Activated CD4-positive, alpha-beta T cell treated with anti-CD3 and anti-CD28 coated beads, Interleukin-2, amount 10 ng/mL, durations not matched to agents 24 days and 14 days (primary cell): Measurements from ENCODE around the gene NOL3. TPM values are rescaled to one million over a fixed set of nuclear protein-coding genes. Genes with fewer than 3 reads are reported as not detected.

Experiments used
- DNase-seq: peaks from one replicate; pipeline ENCODE4 v3.0.0; 2022
- H3K27ac Mint-ChIP-seq: one replicate; pipeline ENCODE4 v1.8.0; 2022; ENCODE audit warnings: mild to moderate bottlenecking, mixed read lengths
- H3K27me3 Mint-ChIP-seq: one replicate; pipeline ENCODE4 v1.8.0; 2022; ENCODE audit warnings: mixed read lengths
- H3K36me3 Mint-ChIP-seq: one replicate; pipeline ENCODE4 v1.8.0; 2022; ENCODE audit warnings: low read depth, mild to moderate bottlenecking, mixed read lengths
- H3K4me1 Mint-ChIP-seq: one replicate; pipeline ENCODE4 v1.8.0; 2021; ENCODE audit warnings: mixed read lengths
- H3K4me3 Mint-ChIP-seq: one replicate; pipeline ENCODE4 v1.8.0; 2022; ENCODE audit warnings: mild to moderate bottlenecking, moderate library complexity, mixed read lengths
- H3K9me3 Mint-ChIP-seq: one replicate; pipeline ENCODE4 v1.8.0; 2021; ENCODE audit warnings: mixed read lengths
- intact Hi-C: fragments of 100-400 bp; cut with micrococcal nuclease; formaldehyde crosslinking; loops from one replicate; pipeline ENCODE4 v1.15.1; 2023
- total RNA-seq: library from RNA; stranded (reverse); gene quantifications from 2 replicates; pipeline ENCODE4 v1.2.3, GENCODE V29; 2022

The NOL3 gene
- total RNA-seq, 1 donor from 2014 or later, result 36.7 TPM

DNA sequence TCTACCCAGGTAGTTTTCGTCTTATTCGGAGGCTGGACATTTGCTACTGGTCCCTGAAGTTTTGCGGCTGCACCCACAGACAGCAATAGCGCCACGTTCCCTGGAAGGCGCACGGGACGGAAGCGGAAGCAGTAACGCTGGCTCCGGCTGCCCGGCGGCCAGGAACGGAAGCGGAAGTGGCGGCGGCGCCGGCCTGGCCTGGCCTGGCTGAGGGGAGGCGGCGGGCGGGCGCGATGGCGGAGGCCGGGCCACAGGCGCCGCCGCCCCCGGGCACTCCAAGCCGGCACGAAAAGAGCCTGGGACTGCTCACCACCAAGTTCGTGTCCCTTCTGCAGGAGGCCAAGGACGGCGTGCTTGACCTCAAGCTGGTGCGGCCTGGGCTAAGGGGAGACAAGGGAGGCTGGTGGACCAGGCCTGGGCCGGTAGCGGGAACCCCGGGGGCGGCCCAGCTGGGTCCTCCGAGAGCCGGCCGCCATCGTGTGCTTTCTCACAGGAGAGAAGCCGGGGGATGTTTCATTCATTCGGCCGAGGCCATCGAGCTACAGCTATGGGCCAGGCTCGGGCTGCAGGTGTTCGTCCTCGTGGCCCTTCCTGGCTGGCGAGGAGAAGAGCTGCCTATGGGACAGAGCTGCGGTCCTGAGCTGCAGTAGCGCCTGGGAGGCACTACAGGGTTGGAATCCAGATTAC is 21.8 kb downstream of the NOL3 start, which contains the start of gene E2F4:
E2F4 (plus strand) TSS at position 161 of the 687 bp plus-strand sequence; CDS start at position 234, 73 bp downstream.
- Mint-ChIP-seq H3K4me1 (peaks cover 31% of the 10 kb centered on the region), H3K4me3 (peak within 1 kb of the TSS; percentile 93), H3K9me3 (no peaks in the 10 kb centered on the region), H3K27me3 (no peaks in the 10 kb centered on the region), H3K27ac (peak within 1 kb of the TSS; percentile 88), H3K36me3 (peaks cover 47% of the 10 kb centered on the region)
- intact Hi-C loops, result loop anchor here (1.0 kb wide), 2 partner anchors 9 to 34 kb away; partner anchors contain the start of gene MATCAP1
- DNase-seq, result peak; percentile 97

DNA sequence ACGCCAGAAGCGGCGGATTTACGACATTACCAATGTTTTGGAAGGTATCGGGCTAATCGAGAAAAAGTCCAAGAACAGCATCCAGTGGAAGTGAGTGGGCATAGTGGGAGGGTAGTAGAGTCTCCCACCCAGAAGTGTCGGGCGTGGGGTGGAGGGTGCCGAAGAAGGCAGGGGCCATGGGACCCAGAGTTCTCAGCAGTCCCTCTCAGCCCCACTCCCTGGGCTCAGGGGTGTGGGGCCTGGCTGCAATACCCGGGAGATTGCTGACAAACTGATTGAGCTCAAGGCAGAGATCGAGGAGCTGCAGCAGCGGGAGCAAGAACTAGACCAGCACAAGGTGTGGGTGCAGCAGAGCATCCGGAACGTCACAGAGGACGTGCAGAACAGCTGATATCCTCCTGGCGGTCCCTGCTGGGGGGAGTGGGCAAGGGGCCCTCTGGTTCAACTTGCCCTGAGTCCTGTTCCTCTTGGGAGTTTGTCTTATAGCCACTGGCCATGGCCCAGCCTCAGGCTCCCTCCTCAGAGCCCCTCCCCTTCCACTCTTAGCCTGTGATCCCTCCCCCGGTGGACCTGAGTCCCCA is 22.5 kb downstream of the NOL3 start:
- no peaks in the 10 kb centered on the region for H3K27me3 Mint-ChIP-seq
- no peaks in the 10 kb centered on the region for H3K9me3 Mint-ChIP-seq
- H3K4me3 Mint-ChIP-seq, result peak overlapping the region; percentile 93
- DNase-seq, result no peak
- H3K27ac Mint-ChIP-seq, result peak overlapping the region; percentile 88
- peaks cover 34% of the 10 kb centered on the region for H3K4me1 Mint-ChIP-seq
- peaks cover 51% of the 10 kb centered on the region for H3K36me3 Mint-ChIP-seq
- intact Hi-C loops, result loop anchor here (1.0 kb wide), 2 partner anchors 10 to 33 kb away; partner anchors contain the start of gene MATCAP1

DNA sequence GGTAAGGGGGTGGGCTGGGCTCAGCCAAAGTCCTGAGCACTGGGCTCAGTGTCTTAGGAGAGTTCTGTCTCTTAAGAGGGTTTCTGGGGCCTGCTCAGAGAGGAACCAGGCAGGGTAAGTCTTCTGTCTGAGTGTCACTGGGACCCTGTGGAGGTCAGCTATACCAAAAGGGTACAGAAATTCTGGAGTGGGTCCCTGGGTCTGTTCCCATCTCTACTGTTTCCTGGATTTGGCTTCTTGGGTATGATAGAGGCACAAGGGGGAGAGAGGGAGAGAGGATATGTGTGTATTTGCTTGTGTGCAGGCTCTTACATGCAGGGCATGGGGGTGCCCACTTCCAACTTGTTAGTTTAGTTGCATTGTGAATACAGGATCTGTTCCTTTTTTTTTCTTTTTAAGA is 23.2 kb downstream of the NOL3 start:
- H3K27me3 Mint-ChIP-seq, result no peaks in the 10 kb centered on the region
- peaks cover 58% of the 10 kb centered on the region for H3K36me3 Mint-ChIP-seq
- peaks cover 34% of the 10 kb centered on the region for H3K4me1 Mint-ChIP-seq
- no peaks in the 10 kb centered on the region for H3K9me3 Mint-ChIP-seq
- no peak for DNase-seq
- H3K27ac Mint-ChIP-seq, result peak overlapping the region; percentile 34
- intact Hi-C loops, result no loop called here
- peak overlapping the region; percentile 93 for H3K4me3 Mint-ChIP-seq

DNA sequence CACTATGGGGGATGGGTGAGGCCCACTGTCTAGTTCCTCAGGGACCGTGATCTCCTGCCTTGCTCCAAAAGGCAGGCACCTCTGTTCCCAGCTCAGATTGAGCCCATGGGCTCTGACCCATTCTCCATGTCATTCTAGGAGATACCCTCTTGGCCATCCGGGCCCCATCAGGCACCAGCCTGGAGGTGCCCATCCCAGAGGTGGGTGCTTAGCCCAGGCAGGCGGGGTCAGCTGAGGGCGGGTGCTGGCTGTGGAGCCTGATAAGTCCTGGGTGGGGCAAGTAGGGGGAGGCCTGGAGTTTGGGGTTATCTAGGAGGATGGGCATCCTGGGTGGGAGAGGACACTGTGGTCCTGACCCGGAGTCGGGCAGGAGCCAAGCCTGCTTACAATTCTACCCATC is 23.9 kb downstream of the NOL3 start:
- peaks cover 58% of the 10 kb centered on the region for H3K36me3 Mint-ChIP-seq
- H3K27ac Mint-ChIP-seq, result no peak overlapping the region
- peak overlapping the region; percentile 93 for H3K4me3 Mint-ChIP-seq
- no peak for DNase-seq
- intact Hi-C loops, result no loop called here
- peaks cover 34% of the 10 kb centered on the region for H3K4me1 Mint-ChIP-seq
- H3K9me3 Mint-ChIP-seq, result no peaks in the 10 kb centered on the region
- H3K27me3 Mint-ChIP-seq, result no peaks in the 10 kb centered on the region

DNA sequence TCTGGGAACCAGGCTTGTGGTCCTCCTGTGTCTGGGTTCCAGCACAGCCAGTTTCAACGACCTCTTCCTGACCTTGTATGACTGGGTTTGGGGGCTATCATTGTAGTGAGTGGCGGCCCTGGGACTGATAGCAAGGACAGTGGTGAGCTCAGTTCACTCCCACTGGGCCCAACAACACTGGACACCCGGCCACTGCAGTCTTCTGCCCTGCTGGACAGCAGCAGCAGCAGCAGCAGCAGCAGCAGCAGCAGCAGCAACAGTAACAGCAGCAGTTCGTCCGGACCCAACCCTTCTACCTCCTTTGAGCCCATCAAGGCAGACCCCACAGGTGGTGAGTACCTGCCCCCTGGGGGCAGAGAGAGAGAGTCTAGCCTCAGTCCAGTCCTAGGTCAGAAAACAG is 25.3 kb downstream of the NOL3 start:
- intact Hi-C loops, result no loop called here
- Mint-ChIP-seq H3K4me1 (peaks cover 34% of the 10 kb centered on the region), H3K27me3 (no peaks in the 10 kb centered on the region), H3K36me3 (peaks cover 67% of the 10 kb centered on the region), H3K9me3 (no peaks in the 10 kb centered on the region), H3K27ac (no peak overlapping the region), H3K4me3 (no peak overlapping the region)
- DNase-seq, result no peak

DNA sequence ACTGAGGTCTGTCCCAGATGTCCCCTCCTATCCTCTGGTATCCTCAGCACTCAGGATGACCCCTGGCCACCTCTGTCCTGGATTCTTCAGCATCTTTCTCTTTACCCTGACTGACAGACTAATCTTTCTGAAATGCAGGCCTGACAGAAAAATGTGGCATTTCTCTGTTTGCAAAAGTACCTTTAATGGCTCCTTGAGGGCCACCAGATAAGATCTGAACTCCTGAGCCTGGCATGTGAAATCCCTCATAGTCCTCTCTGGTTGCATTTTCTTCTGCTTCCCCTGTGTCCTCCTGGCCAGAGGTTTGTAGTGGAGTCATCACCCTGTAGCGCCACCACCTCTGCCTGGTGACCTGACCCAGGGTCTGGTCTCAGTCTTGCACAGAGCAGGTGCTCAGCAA is 26.5 kb downstream of the NOL3 start:
- Mint-ChIP-seq H3K27me3 (no peaks in the 10 kb centered on the region), H3K36me3 (peaks cover 68% of the 10 kb centered on the region), H3K4me1 (peaks cover 27% of the 10 kb centered on the region), H3K9me3 (no peaks in the 10 kb centered on the region), H3K27ac (no peak overlapping the region), H3K4me3 (no peak overlapping the region)
- no peak for DNase-seq
- intact Hi-C loops, result no loop called here

DNA sequence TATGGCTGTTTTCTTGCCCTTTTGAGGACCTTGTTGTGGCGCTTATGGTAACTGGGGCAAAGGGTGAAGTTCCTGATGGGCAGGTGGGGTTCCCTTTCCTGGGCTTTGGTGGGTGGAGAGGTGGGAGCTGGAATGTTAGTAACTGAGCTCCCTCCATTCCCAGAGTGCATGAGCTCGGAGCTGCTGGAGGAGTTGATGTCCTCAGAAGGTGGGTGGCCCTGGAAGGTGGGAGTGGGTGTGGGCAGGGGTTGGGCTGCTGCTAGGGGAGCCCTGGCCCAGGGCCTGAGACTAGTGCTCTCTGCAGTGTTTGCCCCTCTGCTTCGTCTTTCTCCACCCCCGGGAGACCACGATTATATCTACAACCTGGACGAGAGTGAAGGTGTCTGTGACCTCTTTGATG is 27.4 kb downstream of the NOL3 start:
- no peaks in the 10 kb centered on the region for H3K9me3 Mint-ChIP-seq
- peaks cover 24% of the 10 kb centered on the region for H3K4me1 Mint-ChIP-seq
- peaks cover 63% of the 10 kb centered on the region for H3K36me3 Mint-ChIP-seq
- intact Hi-C loops, result no loop called here
- H3K27ac Mint-ChIP-seq, result no peak overlapping the region
- no peak for DNase-seq
- H3K4me3 Mint-ChIP-seq, result no peak overlapping the region
- H3K27me3 Mint-ChIP-seq, result no peaks in the 10 kb centered on the region

DNA sequence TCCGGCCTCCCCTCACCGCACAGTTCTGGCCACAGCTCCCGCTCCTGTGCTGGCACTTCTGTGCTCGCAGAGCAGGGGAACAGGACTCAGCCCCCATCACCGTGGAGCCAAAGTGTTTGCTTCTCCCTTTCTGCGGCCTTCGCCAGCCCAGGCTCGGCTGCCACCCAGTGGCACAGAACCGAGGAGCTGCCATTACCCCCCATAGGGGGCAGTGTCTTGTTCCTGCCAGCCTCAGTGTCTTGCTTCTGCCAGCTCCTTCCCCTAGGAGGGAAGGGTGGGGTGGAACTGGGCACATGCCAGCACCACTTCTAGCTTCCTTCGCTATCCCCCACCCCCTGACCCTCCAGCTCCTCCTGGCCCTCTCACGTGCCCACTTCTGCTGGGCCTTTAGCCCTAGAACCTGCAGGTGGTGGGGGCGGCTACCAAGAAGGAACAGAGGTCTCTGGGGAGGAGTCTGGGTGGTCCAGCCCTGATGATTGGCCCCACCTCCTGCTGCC is 27.9 kb downstream of the NOL3 start:
- peaks cover 60% of the 10 kb centered on the region for H3K36me3 Mint-ChIP-seq
- no peaks in the 10 kb centered on the region for H3K9me3 Mint-ChIP-seq
- H3K27me3 Mint-ChIP-seq, result no peaks in the 10 kb centered on the region
- intact Hi-C loops, result no loop called here
- no peak overlapping the region for H3K27ac Mint-ChIP-seq
- H3K4me3 Mint-ChIP-seq, result no peak overlapping the region
- no peak for DNase-seq
- H3K4me1 Mint-ChIP-seq, result peaks cover 20% of the 10 kb centered on the region

DNA sequence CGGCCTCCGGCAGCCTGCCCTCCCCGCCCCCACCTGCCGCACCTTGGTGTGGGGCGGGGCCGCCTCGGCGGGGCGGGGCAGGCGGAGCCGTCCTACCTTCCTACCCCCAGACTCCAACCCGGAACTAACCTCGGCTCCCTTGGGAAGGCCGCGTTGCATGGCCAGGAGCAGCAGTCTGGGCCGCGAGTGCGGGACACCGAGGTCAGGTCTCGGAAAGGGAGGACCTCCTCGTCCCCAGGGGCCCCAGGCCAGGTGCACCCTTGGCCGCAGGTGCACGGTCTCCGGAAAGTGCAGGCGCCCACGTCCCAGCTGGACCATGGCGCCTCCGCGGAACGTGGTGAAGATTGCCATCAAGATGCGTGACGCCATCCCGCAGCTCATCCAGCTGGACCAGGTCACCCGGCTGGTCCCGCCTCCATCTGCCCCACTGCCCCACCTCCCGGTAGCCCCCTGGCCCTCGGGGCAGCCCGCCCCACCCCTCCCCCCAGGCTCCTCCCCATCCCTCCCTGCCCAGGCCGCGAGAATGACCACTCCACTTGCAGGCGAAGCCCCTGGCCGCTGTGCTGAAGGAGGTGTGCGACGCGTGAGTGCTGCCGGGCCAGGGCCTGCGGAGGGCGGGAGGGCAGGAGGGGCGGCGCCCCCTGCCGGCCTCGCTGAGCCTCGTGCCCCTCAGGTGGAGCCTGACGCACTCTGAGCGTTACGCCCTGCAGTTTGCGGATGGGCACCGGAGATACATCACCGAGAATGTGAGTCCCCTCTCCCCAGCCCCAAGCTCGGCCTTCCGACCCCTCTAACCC is 28.9 kb downstream of the NOL3 start, which contains the start of gene ELMO3:
ELMO3 (plus strand) TSS at position 121 of the 797 bp plus-strand sequence; CDS start at position 317, 196 bp downstream.
- Mint-ChIP-seq H3K4me3 (no peak within 1 kb of the TSS), H3K9me3 (no peaks in the 10 kb centered on the region), H3K27me3 (no peaks in the 10 kb centered on the region), H3K4me1 (peaks cover 12% of the 10 kb centered on the region), H3K27ac (no peak within 1 kb of the TSS), H3K36me3 (peaks cover 51% of the 10 kb centered on the region)
- no peak for DNase-seq
- intact Hi-C loops, result no loop called here

DNA sequence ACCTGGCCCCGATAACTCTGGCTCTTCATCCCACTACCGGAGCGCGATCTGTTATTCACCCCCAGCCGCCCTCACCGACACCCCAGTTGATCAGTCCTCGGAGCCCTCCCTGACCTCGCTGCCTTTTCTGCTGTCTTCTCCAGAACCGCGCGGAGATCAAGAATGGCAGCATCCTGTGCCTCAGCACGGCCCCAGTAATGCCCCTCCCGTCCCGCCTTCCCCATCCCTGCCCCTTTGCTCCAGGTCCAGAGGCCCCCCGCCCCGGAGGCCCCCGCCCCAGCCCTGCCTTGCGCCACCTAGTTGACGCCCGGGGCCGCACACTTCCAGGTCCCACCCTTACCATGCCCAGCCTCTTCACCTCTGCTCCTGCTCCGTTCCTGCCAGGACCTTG is 29.5 kb downstream of the NOL3 start:
- Mint-ChIP-seq H3K4me3 (no peak overlapping the region), H3K27me3 (no peaks in the 10 kb centered on the region), H3K4me1 (peaks cover 9% of the 10 kb centered on the region), H3K9me3 (no peaks in the 10 kb centered on the region), H3K27ac (no peak overlapping the region), H3K36me3 (peaks cover 46% of the 10 kb centered on the region)
- intact Hi-C loops, result no loop called here
- DNase-seq, result no peak

DNA sequence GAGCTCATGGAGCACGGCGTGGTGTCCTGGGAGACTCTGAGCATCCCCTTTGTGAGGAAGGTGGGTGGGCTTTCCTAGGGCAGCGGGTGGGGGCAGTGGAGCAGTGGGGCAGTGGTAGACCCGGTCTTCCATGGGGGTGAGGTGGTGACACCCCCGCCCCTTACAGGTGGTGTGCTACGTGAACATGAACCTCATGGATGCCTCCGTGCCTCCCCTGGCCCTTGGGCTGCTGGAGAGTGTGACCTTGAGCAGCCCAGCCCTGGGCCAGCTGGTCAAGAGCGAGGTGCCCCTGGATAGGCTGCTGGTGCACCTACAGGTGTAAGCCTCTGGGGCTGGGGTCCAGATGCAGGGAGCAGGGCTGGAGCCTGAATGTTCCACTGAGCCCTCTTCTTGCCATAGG is 30.2 kb downstream of the NOL3 start:
- no peaks in the 10 kb centered on the region for H3K9me3 Mint-ChIP-seq
- H3K4me1 Mint-ChIP-seq, result peaks cover 9% of the 10 kb centered on the region
- no peak overlapping the region for H3K4me3 Mint-ChIP-seq
- H3K36me3 Mint-ChIP-seq, result peaks cover 39% of the 10 kb centered on the region
- intact Hi-C loops, result no loop called here
- H3K27me3 Mint-ChIP-seq, result no peaks in the 10 kb centered on the region
- no peak for DNase-seq
- H3K27ac Mint-ChIP-seq, result no peak overlapping the region

DNA sequence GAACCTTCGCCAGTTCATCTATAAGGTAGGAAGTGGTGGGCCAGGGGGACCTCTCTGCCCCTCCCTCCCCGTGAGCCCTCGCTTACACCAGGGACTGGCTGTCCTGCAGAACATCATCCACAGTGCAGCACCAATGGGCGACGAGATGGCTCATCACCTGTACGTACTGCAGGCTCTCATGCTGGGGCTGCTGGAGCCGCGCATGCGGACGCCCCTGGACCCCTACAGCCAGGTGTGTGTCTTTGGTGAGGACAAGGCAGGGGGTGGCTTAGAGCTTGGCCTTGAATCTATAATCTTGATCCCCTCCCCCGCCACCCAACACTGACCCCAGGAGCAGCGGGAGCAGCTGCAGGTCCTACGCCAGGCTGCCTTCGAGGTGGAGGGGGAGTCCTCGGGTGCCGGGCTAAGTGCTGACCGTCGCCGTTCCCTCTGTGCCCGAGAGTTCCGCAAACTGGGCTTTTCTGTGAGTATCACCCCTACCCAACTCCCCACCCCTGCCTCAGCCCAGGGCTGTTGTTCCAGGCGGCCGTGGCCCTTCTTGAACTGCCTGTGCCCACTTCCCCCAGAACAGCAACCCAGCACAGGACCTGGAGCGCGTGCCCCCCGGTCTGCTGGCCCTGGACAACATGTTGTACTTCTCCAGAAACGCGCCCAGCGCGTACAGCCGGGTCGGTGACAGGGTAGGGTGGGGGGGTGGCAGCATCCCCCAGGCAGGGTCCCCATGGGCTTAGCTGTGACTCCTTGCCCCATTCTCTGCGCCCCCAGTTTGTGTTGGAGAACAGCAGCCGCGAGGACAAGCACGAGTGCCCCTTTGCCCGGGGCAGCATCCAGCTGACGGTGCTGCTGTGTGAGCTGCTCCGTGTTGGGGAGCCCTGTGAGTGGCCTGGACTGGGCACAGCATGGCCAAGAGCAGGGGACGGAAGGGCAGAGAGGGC is 31.3 kb downstream of the NOL3 start:
- H3K4me1 Mint-ChIP-seq, result peaks cover 8% of the 10 kb centered on the region
- H3K4me3 Mint-ChIP-seq, result no peak overlapping the region
- H3K27me3 Mint-ChIP-seq, result no peaks in the 10 kb centered on the region
- intact Hi-C loops, result no loop called here
- H3K27ac Mint-ChIP-seq, result no peak overlapping the region
- DNase-seq, result no peak
- no peaks in the 10 kb centered on the region for H3K9me3 Mint-ChIP-seq
- peaks cover 33% of the 10 kb centered on the region for H3K36me3 Mint-ChIP-seq

DNA sequence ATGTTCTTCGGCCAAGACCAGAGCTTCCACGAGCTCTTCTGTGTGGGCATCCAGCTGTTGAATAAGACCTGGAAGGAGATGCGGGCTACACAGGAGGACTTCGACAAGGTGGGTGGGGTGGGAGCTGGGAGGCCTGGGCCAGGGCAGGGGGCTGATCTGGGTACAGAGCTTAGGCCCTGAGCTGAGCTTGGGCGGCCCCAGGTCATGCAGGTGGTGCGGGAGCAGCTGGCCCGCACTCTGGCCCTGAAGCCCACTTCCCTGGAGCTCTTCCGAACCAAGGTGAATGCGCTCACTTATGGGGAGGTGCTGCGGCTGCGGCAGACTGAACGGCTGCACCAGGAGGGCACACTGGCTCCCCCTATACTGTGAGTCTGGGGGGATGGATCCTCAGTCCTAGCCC is 32.1 kb downstream of the NOL3 start:
- no peak overlapping the region for H3K27ac Mint-ChIP-seq
- H3K4me3 Mint-ChIP-seq, result no peak overlapping the region
- no peaks in the 10 kb centered on the region for H3K9me3 Mint-ChIP-seq
- no peaks in the 10 kb centered on the region for H3K27me3 Mint-ChIP-seq
- peaks cover 3% of the 10 kb centered on the region for H3K4me1 Mint-ChIP-seq
- no peak for DNase-seq
- peaks cover 28% of the 10 kb centered on the region for H3K36me3 Mint-ChIP-seq
- intact Hi-C loops, result no loop called here
